ENCODE results near the gene CCK.
"Not testable (repeated sequence)": the region's sequence is repeated elsewhere in the genome, so short reads cannot be mapped to it uniquely, and the experiment has no call there.

The CCK gene

GRCh38 chr3:42266085-42266484 is at the start of gene CCK:
Gene CCK (minus strand): TSS chr3:42266185. CDS start chr3:42263630, 2,555 bp downstream.
- no peak for DNase-seq

GRCh38 chr3:42314411-42314810 is 48.4 kb upstream of the CCK start:
- no peak for DNase-seq

- DNase-seq: no peak
These were observed 42.7 kb upstream of the CCK start for GRCh38 chr3:42308651-42309050.

- DNase-seq: no peak
These were observed 40.5 kb upstream of the CCK start for GRCh38 chr3:42306499-42306898.

GRCh38 chr3:42302924-42303634 is 37.1 kb upstream of the CCK start:
- no peak for DNase-seq

GRCh38 chr3:42301446-42302175 is 35.6 kb upstream of the CCK start:
- no peak for DNase-seq

- DNase-seq: no peak
These were observed 34.8 kb upstream of the CCK start for GRCh38 chr3:42300778-42301177.

- peak; percentile 13 for DNase-seq
These were observed 34.0 kb upstream of the CCK start for GRCh38 chr3:42300013-42300412.

GRCh38 chr3:42298259-42298658 is 32.3 kb upstream of the CCK start:
- no peak for DNase-seq

GRCh38 chr3:42292009-42292408 is 26.0 kb upstream of the CCK start:
- no peak for DNase-seq

- DNase-seq: no peak
These were observed 25.2 kb upstream of the CCK start for GRCh38 chr3:42290966-42291714.

GRCh38 chr3:42289026-42289425 is 23.0 kb upstream of the CCK start:
- no peak for DNase-seq

GRCh38 chr3:42288385-42288784 is 22.4 kb upstream of the CCK start:
- DNase-seq: no peak

- not testable (repeated sequence) for DNase-seq
These were observed 21.4 kb upstream of the CCK start for GRCh38 chr3:42287423-42287822.

GRCh38 chr3:42277676-42278075 is 11.7 kb upstream of the CCK start:
- no peak for DNase-seq

- no peak for DNase-seq
These were observed 10.5 kb upstream of the CCK start for GRCh38 chr3:42276141-42277132.

GRCh38 chr3:42275217-42275616 is 9.2 kb upstream of the CCK start:
- no peak for DNase-seq

- DNase-seq: no peak
These were observed 8.3 kb upstream of the CCK start for GRCh38 chr3:42274266-42274665.

GRCh38 chr3:42273361-42273760 is 7.4 kb upstream of the CCK start:
- DNase-seq: no peak

- DNase-seq: no peak
These were observed 5.8 kb upstream of the CCK start for GRCh38 chr3:42271786-42272185.

- DNase-seq: no peak
These were observed 4.6 kb upstream of the CCK start for GRCh38 chr3:42270561-42270960.

- DNase-seq: no peak
These were observed 3.7 kb upstream of the CCK start for GRCh38 chr3:42269647-42270046.

- no peak for DNase-seq
These were observed 1.9 kb upstream of the CCK start for GRCh38 chr3:42267878-42268277.

All from activated CD4-positive, alpha-beta T cell treated with anti-CD3 and anti-CD28 coated beads, Interleukin-2, amount 50 U/mL, for 1 hour (primary cell).